HG03175 (cell line): Measurements from ENCODE around the gene LYRM9.
"Not testable (repeated sequence)": the region's sequence is repeated elsewhere in the genome, so short reads cannot be mapped to it uniquely, and the experiment has no call there.

Experiments
- ATAC-seq: cut with Tn5 transposase; IDR thresholded peaks from one replicate; pipeline ENCODE4 v1.9.1; 2021; ENCODE audit warnings: mild to moderate bottlenecking, moderate library complexity; ENCODE audit not compliant: unreplicated experiment

LYRM9 gene

DNA sequence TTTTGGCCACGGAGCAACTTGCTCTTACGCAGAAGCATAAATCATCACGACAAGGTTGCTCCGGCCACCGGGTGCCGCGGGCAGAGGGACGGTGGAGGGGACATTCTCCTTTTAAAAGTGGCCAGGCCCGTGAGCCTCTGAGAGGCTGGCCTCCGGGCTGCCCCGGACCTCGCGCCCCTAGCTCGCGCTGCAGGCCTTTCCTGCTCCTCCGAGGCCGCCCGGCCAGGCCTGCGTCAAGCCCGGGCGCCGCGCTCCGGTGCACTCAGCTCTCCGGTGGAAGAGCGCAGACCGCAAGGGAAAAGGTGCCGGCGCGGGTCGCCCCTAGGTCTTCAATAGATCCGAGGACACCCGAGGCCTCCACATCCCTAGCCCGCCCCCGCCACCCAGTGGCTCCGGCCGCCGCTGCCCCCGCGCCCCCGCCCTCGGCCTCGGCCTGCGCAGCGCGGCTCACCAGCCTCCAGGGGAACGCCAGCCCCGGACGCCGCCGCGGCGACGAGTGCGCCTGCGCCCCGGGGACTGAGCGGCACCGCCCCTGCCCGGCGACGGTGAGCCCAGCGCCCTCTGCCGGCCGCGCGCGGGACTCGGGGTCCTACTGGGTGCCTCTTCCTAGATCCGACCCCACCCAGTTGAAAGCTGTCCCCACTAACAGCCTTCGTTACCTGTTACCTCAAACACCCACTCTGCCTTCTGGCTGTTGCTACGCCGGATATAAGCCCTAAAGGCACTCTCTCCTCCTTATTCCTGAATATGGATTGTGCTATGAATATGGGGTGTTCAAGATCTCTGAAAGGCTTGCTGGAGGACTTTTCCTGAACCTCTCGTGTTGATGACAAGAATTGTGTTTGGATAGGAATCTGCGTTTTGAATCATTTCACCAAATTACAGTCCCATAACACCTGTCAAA lies at the start of gene LYRM9:
LYRM9 (minus strand) TSS at position 500 of the 904 bp plus-strand sequence. CDS start 10,671 bp downstream, outside the sequence.
- peak; percentile 90 for ATAC-seq

DNA sequence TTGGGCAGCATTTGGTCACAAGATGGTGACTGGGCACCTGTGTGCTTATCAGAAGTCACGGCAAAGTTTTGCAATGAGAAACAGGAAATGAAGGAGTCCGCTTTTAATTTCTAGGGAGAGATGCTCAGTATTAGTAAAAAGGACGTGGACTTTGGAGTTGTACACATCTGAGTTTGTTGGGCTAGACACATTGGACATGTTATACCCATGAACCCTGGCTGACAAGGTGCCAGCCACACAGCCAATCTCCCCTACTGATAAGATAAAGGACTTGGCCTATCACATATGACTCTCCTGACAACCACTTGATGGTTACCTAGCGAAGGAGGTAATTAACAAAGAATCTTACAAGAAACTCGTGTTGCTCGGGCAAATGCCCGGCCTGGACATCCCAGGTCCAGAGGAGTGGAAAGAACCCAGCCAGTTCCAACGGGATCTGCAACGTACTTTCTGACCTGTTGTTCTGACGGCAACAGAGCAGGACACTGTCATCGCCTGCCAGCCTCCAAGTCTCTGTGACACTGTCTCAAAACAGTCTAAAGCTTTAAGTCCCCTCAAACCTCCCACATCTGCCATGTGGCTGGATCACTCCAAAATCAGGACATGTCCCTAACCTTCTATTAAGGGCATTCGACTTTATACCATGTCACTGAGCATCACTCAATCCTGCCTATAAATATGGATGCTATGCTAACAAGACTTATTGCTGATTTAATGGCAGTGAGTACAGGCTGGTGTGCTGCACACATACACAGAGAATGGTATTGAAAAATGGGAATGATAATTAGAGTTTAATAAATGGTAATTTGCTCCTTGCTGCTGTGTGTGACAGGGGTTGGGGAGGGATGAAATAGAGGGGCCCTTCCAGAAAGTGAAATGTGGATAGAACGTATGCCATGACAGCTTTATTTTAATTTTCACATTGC lies 47.6 kb upstream of the LYRM9 start:
- ATAC-seq = no peak

DNA sequence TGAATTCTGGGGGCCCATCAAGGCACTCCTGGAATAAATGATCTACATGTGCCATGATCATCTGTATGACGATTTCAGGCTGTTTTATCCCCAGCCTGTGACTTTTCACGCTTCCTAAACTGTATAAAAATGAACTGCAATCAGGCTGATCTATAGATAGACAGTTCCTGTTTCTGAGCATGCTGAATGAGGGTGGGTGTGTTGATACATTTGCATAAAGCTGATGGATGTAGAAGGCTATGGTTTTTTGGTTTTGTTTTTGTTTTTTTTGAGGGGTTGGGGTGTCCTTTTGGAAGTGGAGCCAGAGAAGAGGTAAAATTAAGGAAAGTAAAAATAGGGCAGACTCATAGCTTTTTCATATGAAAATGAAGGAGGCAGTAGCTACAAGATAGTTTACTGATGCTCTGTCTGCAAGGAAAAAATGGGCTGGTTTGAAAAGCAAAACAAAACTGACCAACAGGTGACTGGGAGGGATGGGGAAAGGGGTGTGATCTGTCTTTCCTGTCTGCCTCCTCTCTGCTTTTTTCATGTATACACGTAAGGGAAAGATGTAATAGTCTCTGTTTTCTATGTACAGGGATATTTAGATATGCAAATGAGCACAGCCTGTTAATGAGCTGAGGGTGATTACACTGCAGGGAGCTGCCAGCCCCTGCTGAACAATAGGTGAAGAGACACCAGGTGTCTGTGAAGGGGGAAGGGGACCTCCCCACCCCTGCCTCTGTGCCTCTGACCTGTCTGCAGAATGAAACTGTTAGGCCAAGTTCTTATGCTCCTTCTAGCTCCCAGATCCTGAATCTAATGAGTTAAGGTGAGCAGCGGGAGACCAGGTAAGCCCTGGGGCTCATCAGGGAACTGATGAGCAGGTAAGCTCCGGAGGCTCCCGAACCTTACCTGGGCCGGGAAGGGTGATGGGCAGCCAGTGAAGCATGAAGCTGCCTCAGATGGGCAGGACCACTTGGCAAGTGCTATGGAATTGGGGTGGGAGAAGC lies 46.6 kb upstream of the LYRM9 start:
- ATAC-seq = no peak

DNA sequence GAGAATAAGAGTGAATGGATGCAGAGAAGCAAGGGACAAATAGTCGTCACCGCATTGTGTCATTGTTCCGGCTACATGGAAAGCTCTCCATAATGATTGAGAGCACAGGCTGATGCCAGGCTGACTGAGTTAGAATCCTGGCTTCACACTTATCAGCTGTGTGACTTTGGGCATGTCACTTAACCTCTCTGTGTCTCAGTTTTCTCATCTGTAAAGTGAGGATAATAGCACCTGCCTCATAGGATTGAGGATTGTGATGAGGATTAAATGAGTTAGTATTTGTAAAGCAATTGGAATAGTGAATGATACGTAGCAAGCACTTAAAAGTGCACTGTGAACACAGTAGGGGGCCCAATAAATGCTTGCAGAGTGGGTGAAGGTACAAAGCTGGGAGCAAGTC lies 45.7 kb upstream of the LYRM9 start:
- ATAC-seq = no peak

DNA sequence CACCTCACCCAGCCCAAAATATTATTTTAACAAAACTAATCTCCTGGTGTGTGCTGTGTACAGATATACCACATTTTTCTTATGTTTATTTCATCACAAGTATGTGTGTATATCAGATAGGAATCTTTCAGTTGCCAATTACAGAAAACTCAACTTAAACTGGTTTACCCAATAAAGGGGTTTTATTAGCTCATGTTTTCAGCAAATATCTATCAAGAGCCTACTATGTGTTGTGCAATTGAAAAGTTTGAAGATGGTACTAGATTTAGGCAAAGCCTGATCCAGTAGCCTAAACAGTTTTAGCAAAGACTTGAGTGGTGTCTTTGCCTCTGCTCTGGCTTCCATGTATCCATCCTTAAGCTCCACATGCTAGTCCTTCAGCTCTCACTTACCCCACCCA lies 45.1 kb upstream of the LYRM9 start:
- ATAC-seq = no peak

DNA sequence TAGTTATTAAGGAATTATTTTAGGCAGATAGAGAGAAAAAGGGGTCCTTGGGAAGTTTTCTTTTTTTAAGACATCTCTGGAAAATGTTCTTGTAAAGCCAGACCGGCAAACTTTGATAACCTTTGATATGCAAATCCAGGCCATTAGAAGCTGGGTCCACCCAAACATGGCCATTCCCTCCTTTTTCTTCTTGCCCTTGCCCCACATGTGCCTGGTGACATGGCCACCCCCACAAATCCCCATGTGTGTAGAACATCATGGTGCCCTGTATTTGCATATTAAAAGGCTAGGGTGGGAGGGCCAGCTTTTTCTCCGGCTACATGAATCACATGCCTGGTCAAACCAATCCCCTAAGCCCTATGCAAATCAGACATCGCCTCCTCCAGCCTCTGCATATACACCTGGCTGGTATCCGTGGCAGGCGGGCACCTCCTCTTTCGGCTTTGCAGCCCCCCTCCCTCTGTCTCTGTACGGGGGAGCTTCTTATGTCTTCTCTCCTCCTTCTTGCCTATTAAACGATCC lies 43.9 kb upstream of the LYRM9 start:
- ATAC-seq = no peak

DNA sequence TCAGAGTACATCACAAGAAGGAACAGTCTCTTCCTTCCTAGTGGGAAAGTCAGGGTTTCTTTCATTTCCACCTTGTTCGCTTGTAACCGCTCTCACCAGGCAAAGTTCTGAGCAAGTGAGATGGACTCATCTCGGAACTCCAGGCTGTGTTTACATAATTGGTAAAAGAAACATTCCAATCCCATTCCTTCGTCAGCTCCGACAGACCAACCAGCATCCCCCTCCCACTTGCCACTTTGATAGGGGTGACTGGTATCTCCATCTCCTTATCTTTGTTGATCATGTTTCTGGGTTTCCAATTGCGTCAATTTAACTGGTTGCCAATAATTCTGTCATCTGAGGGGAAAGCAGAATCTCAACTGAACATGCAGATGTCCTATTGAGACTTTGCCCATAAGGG lies 36.8 kb upstream of the LYRM9 start:
- no peak for ATAC-seq

DNA sequence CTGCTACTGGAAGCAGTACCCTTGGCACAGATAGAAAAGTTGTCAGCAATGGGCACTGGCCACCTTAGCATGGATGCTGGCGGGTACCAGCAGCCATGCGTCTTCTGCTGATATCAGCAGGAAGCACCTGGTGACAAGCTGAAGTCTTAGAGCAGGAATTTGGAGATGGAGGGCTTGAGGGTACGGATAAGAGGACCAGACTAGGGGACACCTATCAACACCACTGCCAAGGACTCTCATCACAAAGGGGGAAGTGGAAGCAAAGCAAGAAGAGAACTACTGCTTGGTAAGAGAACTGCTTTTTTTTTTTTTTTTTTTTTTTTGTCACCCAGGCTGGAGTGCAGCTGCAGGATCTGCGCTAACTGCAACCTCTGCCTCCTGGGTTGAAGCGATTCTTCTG lies 35.4 kb upstream of the LYRM9 start:
- no peak for ATAC-seq

DNA sequence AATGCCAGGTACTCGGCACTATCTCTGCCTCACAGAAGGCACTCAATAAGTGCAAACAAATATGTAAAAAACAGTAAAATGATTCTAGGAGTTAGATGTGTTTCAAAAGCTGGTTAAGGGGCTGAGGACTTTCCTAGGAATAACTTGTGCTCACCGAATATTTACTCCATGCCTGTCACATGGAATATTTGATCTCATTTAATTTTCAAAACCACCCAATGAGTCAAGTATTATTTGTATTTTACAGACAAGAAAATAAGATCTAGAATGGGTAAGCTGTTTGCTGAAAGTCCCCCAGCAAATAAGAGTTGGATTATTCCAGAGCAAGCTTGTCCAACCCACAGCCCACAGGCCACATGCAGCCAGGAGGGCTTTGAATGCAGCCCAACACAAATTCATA lies 34.6 kb upstream of the LYRM9 start:
- ATAC-seq = no peak

DNA sequence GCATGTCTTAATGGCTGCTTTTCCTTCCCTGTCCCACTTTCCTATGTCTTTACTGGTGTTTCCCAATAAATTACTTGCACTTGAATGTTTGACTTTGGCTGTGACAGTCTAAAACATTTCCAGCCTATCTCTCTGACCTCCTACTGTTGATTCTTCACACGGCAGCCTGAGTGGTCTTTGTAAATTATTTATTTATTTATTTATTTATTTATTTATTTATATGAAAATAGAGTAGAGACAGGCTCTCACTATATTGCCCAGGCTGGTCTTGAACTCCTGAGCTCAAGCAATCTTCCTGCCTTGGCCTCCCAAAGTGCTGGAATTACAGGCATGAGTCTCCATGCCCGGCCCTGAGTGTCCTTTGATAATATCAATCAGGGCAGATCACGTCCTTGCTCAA lies 28.4 kb upstream of the LYRM9 start:
- no peak for ATAC-seq

DNA sequence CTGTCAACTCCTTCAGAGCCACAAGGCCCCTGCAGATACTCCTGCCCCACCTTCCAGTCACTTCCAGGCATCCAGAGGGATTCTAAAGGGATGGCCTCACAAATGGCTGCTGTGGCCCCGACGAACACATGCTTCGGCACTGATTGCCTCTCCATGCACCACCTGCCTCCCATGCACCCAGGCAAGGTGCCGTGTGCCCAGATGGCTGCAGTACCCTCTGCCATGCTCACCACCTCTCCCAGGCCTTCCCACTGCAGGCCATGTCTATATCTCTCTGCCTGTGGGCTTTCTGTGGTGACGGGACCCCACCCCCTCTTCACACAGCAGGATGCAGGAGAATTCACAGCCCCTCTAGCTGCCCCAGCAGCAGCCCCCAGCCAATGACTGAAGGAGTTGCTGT lies 27.9 kb upstream of the LYRM9 start:
- ATAC-seq = no peak

DNA sequence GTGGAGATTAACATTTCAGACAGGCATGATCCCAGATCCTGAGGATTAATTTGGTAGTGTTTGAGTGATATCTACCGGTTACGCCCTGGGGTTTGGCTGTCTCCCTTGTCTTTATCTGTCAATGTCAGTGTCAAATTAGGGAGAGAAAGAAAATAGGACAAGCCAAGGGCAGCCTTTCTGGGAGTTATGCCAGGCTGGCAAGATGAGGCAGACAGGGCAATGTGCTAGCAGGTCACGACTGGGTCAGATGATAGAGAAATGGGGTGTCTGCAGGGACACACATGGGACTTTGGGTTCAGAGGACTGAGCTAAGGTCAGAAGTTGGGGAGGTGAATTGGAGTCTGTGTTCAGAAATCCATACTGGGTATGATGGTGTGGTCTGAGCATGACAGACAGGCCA lies 27.4 kb upstream of the LYRM9 start:
- ATAC-seq = no peak

DNA sequence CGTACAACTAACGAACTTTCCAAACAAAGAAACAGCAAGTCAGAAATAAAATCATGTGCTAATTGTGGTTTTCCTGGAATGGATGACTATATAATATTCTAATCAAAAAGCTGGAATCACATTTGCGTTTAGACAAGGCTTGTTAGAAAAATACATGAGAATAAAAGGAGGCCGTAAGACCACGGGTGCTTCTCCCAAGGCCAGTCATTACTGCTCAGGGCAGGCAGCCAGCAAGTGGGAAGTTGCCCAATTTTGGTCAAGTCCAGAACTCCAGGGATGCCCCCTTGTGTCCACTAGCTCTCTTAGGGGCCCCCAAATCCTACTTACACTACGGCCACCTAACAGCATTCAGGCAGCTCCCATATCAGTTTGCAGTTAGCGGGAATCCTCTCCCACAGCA lies 25.9 kb upstream of the LYRM9 start:
- ATAC-seq = no peak

DNA sequence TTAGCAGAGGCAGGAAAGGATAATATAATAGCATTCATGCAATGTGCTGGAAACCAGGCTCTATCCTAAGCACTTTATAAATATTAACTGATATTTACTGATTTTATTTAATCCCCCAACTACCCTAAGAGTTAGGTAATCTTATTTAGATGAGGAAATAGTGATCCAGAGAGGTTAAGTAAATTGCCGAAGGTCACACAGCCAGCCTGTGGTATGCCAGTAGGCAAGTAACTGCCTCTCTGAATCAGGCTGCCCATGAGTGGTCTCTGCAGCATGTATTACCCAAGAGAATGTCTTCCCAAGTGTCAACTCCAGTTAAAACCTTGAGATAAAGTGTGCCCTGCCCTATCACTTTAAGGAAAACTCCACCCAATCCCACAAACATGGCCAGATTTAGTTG lies 25.3 kb upstream of the LYRM9 start:
- ATAC-seq = no peak

DNA sequence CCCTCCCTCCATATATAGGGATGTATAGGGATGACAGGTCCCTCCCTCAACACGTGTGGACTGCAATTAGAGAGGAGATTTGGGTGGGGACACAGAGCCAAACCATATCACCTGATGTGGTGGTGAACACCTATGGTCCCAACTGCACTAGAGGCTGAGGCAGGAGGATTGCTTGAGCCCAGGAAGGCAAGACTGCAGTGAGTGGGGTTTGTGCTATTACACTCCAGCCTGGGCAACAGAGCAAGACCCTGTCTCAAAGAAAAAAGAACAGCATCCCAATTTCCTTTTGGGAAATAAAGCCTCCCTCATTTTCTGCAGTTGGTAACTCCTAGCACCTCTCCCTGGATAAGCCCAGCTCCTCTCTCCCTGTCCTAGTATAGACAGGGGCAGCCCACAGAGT lies 23.8 kb upstream of the LYRM9 start:
- ATAC-seq = no peak

DNA sequence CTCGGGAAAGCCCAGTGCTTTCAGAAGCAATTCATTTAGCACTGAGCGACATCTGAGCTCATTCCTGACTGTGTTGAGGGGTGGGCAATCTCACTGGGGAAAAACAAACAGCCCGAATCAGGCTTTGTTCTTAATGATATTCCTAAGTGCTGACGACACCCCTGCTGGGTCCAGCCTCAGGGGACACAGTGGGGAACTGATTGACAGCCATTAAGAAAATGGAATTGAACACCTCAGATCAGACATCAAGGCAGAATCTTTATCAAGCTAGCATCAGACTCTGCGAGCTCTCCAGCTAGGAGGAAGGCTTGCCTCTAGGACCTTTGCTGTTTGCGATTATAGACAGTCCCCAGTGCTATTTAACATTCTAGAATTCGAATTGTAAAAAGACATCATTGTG lies 22.5 kb upstream of the LYRM9 start:
- ATAC-seq = no peak

DNA sequence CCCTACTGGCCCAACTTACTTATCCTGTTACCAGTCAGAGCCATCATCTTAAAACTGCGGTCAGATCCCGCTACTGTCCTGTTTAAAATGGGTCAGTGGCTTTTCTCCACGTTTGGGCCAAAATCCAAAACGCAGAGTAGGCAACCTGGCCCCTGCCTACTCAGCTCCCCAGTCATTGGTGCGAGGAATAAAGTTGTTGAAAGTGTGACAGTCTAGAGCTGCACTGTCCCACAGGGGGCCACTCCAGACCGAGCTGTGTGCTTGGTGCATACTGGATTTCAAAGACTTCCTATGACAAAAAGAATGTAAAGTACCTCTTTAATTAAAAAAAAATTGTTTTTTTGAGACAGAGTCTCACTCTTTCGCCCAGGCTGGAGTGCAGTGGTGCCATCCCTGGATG lies 21.2 kb upstream of the LYRM9 start:
- ATAC-seq = no peak

DNA sequence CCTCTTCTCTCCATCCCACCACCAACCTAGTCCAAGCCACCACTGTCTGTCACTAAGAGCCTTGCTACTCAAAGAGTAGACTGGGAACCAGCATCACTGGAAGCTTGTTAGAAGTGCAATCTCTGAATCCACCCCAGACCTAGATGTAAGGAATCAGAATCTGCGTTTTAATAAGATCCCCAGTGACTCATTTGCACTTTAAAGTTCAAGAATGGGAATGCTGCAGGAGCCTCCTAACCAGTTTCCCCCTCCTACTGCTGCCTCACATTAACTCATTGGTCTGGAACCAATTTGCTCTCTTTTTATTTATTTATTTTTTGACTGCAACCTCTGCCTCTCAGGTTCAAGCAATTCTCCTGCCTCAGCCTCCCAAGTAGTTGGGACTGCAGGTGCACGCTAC lies 19.8 kb upstream of the LYRM9 start:
- no peak for ATAC-seq

DNA sequence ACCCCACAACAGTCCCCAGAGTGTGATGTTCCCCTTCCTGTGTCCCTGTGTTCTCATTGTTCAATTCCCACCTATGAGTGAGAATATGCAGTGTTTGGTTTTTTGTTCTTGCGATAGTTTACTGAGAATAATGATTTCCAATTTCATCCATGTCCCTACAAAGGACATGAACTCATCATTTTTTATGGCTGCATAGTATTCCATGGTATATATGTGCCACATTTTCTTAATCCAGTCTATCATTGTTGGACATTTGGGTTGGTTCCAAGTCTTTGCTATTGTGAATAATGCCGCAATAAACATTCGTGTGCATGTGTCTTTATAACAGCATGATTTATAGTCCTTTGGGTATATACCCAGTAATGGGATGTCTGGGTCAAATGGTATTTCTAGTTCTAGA lies 19.1 kb upstream of the LYRM9 start:
- ATAC-seq = not testable (repeated sequence)

DNA sequence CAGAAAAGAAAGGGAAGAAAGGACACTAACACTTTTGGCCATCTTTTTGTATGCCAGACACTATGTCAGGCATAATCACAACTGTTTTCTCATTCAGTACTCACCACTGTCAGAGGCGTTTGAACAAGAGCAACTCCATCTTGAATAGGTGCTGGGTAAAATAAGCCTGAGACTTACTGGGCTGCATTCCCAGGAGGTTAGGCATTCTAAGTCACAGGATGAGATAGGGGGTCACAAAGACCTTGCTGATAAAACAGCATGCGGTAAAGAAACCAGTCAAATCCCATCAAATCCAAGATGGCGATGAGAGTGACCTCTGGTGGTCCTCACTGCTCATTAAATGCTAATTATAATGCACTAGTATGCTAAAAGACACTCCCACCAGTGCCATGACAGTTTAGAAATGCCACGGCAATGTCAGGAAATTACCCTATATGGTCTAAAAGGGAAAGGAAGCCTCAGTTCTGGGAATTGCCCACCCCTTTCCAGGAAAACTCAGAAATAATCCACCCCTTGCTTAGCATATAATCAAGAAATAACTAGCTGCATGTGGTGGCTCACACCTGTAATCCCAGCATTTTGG lies 14.9 kb upstream of the LYRM9 start:
- ATAC-seq = no peak
